K562 (cell line): ENCODE measurements around the gene ADCYAP1R1. TPM values are rescaled to one million over a fixed set of nuclear protein-coding genes. Genes with fewer than 3 reads are reported as not detected.

Source experiments
- GTF2A2 ChIP-seq: IDR thresholded peaks from 2 replicates; pipeline ENCODE4 v1.6.1; 2016; ENCODE audit warnings: mild to moderate bottlenecking, missing genetic modification characterization, missing compliant biosample characterization
- MEIS2 ChIP-seq: fragments of 450-650 bp; IDR thresholded peaks from 2 replicates; pipeline ENCODE4 v1.6.1; 2014; ENCODE audit warnings: mild to moderate bottlenecking; ENCODE audit not compliant: partially characterized antibody
- polyA plus RNA-seq, 8 experiments: library from polyadenylated mRNA; depleted of rRNA in 4 of 8; stranded (reverse) in 5 of 8; unstranded in 3 of 8; fragments of >200 nt; fragmentation: Nextera tagmentation in 2 of 8; fragmentation: Illumina TruSeq in 1 of 8; extraction: Ambion mirVana in 2 of 8; extraction: Trizol in 1 of 8; gene quantifications; 2 replicates each; pipeline versions ENCODE4 v1.2.1 to v1.2.3, GENCODE V29; 2011 to 2014; ENCODE audit warnings: inconsistent platforms in 1 of 8, missing spikeins in 1 of 8
- total RNA-seq, 7 experiments: library from RNA; depleted of rRNA in 6 of 7; stranded (reverse); fragments of >200 nt in 6 of 7; fragmentation: Illumina TruSeq in 2 of 7; extraction: Trizol in 2 of 7; gene quantifications; 2 replicates each; pipeline versions ENCODE4 v1.2.1 to v1.2.3, GENCODE V29; 2011 to 2021; ENCODE audit warnings: low replicate concordance in 1 of 7
- TF ChIP-seq, protein P1 (sequence below): fragments of 450-650 bp; IDR thresholded peaks from 2 replicates; pipeline ENCODE4 v1.6.1; 2016; ENCODE audit warnings: low read depth

ADCYAP1R1 gene
- total and polyA plus RNA-seq, 9 of the 15 experiments (the other 6 are each of a cell fraction or from before 2014, with no cell fraction given) = 0.03 to 0.07 TPM; not detected in 7

DNA sequence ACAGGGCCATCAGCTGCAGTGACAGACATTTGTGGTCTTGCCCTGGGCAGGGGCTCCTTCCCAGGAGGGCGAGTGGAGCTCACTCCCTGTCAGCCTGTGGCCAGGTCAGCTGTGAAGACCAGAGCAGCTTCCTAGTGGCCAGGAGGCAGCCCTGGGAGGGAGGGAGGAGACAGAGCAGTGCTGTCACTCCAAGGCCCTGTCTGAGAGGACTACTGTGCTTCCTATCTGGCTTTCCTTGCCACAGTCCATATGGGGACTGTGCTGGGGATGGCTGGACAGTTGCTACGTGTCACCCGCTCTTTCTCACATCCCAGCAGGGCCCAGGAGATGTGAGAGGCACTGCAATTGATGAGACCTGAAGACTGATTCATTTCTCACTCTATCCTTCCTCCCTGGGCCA is 15.2 kb upstream of the ADCYAP1R1 start (continued):
- TF ChIP-seq, protein P1, sequence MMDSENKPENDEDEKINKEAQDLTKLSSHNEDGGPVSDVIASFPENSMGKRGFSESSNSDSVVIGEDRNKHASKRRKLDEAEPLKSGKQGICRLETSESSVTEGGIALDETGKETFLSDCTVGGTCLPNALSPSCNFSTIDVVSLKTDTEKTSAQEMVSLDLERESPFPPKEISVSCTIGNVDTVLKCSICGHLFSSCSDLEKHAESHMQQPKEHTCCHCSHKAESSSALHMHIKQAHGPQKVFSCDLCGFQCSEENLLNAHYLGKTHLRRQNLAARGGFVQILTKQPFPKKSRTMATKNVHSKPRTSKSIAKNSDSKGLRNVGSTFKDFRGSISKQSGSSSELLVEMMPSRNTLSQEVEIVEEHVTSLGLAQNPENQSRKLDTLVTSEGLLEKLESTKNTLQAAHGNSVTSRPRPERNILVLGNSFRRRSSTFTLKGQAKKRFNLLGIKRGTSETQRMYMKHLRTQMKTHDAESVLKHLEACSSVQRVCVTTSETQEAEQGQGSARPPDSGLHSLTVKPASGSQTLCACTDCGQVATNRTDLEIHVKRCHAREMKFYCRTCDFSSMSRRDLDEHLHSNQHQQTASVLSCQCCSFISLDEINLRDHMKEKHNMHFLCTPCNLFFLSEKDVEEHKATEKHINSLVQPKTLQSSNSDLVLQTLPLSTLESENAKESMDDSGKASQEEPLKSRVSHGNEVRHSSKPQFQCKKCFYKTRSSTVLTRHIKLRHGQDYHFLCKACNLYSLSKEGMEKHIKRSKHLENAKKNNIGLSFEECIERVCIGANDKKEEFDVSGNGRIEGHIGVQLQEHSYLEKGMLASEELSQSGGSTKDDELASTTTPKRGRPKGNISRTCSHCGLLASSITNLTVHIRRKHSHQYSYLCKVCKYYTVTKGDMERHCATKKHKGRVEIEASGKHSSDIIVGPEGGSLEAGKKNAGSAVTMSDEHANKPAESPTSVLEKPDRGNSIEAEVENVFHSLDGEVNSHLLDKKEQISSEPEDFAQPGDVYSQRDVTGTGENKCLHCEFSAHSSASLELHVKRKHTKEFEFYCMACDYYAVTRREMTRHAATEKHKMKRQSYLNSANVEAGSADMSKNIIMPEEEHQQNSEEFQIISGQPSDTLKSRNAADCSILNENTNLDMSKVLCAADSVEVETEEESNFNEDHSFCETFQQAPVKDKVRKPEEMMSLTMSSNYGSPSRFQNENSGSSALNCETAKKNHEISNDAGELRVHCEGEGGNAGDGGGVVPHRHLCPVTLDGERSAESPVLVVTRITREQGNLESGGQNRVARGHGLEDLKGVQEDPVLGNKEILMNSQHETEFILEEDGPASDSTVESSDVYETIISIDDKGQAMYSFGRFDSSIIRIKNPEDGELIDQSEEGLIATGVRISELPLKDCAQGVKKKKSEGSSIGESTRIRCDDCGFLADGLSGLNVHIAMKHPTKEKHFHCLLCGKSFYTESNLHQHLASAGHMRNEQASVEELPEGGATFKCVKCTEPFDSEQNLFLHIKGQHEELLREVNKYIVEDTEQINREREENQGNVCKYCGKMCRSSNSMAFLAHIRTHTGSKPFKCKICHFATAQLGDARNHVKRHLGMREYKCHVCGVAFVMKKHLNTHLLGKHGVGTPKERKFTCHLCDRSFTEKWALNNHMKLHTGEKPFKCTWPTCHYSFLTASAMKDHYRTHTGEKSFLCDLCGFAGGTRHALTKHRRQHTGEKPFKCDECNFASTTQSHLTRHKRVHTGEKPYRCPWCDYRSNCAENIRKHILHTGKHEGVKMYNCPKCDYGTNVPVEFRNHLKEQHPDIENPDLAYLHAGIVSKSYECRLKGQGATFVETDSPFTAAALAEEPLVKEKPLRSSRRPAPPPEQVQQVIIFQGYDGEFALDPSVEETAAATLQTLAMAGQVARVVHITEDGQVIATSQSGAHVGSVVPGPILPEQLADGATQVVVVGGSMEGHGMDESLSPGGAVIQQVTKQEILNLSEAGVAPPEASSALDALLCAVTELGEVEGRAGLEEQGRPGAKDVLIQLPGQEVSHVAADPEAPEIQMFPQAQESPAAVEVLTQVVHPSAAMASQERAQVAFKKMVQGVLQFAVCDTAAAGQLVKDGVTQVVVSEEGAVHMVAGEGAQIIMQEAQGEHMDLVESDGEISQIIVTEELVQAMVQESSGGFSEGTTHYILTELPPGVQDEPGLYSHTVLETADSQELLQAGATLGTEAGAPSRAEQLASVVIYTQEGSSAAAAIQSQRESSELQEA = no peak
- no peak for TF ChIP-seq GTF2A2 (tag)
- no peak for TF ChIP-seq MEIS2
